ENCODE data around the gene RAB40B.

The RAB40B gene

GRCh38 chr17:82648742-82649331, 49.7 kb downstream of the RAB40B start:
- DNase-seq: no peak

- peak; percentile 96 for DNase-seq
Measured at GRCh38 chr17:82648165-82648668, 50.3 kb downstream of the RAB40B start, which contains the start of gene WDR45B. TSS of gene WDR45B (minus strand) at chr17:82648444. CDS start at chr17:82648340, 104 bp downstream.

- DNase-seq: no peak
Measured at GRCh38 chr17:82647593-82648164, 50.8 kb downstream of the RAB40B start.

DNA sequence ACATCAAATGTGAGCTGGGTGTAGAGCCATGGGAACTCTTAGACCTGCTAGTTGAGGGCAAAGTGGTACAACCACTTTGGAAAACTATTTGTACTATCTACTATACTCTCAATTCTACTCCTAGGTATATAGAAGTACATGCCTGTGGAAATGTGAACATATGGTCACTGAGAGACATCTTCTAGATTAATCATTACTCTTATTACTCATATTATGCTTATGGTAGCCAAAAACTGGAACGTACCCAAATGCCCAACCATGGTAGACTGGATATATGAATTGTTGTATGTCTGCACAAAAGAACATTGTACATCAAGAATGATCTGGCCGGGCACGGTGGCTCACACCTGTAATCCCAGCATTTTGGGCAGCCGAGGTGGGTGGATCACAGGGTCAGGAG, 53.0 kb downstream of the RAB40B start:
- no peak for DNase-seq

- no peak for DNase-seq
Measured at GRCh38 chr17:82644148-82644547, 54.4 kb downstream of the RAB40B start.

- no peak for DNase-seq
Measured at GRCh38 chr17:82642022-82642421, 56.5 kb downstream of the RAB40B start.

GRCh38 chr17:82640036-82640435, 58.5 kb downstream of the RAB40B start:
- no peak for DNase-seq

DNA sequence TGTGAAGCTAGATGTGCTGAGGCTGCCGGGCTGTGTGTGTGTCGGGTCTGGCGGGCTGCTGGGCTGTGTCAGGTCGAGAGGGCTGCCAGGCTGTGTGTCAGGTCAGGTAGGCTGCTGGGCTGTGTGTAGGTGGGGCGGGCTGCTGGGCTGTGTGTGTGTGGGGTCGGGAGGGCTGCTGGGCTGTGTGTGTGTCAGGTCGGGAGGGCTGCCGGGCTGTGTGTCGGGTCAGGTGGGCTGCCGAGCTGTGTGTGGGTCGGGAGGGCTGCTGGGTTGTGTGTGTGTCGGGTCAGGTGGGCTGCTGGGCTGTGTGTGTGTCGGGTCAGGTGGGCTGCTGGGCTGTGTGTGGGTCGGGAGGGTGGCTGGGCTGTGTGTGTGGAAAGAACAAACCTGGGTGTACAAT, 58.9 kb downstream of the RAB40B start:
- DNase-seq: no peak

DNA sequence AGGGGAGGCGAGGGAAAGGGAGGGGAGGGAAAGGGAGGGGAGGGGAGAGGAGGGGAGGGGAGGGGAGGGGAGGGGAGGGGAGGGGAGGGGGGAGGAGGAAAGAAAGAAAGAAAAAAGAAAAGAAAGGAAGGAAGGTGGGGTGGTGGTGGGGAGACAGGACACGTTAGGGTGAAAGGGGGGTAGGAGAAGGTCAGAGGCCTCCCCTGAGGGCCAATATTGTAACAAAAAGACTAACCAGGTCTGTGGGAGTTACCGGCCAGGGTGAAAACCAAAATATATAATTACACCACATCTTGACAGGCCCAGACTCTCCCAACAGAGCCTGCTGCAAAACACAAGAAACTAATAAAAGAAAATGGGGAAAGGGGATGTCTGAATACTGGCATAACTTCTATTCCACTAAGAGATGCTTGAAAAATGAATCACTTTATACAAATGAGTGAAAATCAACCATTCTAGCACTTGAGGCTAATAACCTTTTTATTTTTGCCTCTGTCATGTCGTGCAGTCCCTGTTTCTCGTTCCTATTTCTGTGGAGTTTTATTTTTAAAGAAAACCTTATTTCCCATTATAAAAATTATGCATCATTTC, 60.2 kb downstream of the RAB40B start:
- no peak for DNase-seq

- no peak for DNase-seq
Measured at GRCh38 chr17:82636626-82637598, 61.6 kb downstream of the RAB40B start.

- no peak for DNase-seq
Measured at GRCh38 chr17:82633343-82633742, 65.2 kb downstream of the RAB40B start.

DNA sequence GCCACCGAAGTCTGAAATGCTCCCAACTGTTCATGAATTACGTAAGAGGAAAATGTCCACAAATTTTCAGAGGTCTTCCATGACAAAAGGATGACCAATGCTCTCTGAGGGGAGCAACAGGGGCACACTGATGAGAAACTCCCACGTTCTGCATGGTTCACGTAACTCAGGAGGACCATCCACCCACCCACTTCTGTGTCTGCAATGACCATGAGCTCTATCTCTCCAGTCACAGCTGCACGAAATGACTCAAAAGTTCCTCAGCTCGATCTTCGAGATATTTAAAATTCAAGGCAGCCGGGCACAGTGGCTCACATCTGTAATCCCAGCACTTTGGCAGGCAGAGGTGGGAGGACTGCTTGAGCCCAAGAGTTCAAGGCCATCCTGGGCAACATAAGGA, 66.0 kb downstream of the RAB40B start:
- no peak for DNase-seq

DNA sequence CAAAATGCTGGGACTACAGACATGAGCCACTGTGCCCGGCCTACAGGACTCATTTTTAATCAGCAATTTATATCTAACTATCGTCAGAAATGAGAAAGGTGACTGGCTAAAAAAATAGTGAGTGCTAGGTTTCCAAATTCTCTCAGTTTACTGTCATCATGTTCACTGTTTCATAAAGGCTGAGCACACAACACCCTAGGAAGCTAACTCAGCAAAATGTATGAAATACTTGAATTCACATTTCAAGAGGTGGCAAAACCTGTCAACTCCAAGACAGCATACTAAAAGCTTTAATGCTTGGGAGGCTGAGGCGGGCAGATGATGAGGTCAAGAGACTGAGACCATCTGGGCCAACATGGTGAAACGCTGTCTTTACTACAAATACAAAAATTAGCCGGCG, 67.0 kb downstream of the RAB40B start:
- no peak for DNase-seq

DNA sequence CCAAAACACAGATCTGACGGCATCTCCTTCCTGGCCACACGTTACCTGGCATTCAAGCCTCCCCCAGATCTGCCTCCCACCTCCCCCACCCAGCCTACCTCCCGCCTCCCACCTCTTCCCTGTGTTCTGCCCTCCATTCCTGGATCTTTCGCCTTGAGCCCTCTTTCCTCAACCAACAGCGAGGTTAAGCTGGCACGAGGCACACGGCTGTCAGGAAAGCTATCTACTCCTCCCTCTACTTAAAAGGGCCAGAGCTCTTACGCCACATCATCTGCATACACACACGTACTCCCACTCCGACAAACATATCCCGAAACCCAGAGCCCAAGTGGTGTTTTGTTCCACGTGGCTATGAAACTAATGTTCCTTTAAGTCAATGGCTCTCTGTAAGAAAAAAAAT, 68.3 kb downstream of the RAB40B start:
- DNase-seq: no peak

DNA sequence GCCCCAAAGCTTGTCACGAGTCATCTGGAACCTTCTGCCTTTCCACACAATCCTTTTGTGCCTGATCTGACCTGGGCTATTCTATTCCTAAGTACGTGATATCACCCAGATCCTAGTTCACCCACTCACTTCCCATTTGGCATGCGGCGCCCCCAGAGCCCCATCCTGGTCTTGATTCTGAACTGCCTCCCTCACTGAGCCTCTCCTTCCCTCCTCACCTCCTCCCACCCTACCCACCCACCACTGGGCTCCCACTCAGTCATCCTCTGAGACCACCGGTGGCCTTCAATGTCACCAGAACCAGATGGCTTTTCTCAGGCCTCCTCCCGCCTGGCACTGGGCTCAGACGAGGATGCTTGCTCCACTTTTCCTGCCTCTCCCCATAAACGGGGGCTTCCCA, 68.8 kb downstream of the RAB40B start:
- DNase-seq: no peak

- DNase-seq: no peak
Measured at GRCh38 chr17:82627405-82627804, 71.1 kb downstream of the RAB40B start.

DNA sequence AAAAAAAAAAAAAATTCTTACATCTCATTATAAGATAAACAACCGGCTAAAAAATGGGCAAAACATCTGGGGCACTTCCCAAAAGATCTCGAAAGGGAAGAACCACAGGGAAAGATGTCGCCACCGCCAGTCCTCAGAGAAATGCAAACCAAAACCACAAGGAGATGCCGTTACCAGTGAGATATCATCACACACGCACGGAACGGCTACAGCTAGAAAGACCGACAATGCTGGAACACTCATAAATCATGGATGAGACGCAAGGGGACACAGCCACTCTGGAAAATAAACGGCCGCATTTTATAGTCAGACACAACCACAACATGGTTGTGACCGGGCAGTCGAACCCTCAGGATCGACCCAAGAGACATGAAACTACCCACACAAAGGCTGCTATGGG, 74.8 kb downstream of the RAB40B start:
- no peak for DNase-seq

DNA sequence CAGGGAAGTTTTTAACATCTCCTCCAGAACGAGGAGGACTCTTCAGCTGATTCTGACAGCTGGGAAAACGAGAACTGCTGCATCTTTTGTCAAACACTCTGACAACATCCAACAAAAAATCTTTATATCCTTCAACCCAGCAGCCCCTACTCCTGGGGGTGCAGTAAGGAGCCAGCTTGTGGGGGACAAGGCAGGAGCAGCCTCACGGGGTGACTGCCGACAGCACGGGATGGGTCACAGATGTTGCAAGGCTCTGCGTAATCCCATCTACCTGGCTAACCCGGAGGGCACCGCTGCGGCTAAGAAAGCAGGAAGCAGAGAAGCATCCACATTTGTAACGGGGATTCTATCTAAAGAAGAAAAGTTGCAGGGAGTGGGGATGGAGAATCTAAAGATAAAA, 78.9 kb downstream of the RAB40B start:
- no peak for DNase-seq

DNA sequence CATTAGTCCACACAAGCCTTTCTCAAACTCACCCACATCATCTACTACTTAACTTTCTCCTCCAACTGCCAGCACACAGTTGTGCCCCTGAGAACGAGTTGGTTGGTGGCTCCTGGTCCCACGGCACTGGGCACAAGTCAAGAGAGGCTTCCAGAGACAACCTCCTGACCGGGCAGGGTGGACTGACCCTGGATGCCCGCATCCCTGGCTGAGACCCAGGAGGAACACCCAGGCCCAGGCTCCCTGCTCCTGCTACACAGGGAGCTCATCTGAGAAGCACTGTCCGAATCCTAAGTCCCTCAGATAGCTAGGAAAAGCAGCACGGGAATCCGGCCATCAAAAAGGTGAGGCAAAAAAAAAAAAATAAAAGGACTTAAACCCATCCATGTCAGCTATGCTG, 79.3 kb downstream of the RAB40B start:
- DNase-seq: no peak

DNA sequence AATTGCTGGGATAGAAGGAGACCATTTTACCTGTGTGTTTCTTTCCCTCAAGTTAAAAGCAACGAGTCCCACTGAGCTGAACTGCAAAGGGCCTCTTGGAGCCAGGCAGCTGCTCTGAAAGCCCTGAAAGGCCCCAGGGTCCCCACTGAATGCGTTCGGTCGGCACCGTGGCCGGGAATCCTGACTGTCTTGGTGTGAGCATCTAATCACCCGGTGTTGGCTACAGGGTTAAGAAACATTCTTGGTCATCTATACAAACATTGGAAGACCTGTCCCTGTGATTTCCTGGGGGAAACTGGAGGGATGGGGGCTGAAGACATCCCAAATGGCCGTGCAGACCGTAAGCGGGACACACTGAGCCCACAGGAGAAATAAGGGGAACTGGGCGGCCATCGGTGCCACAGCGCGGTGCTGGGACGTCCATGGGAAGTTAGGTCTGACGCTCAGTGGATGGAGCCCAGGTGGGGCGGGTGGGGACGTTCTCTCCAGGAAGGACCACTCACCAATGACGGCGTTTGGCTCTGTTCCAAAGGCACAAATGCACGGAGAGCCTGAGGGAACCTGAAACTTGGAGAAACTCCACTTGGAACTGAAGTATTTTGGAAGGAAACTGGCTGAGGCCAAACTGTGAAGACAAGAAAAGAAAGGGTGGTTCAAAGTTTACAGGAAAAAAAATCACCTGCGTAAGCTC, 82.3 kb downstream of the RAB40B start:
- no peak for DNase-seq

DNA sequence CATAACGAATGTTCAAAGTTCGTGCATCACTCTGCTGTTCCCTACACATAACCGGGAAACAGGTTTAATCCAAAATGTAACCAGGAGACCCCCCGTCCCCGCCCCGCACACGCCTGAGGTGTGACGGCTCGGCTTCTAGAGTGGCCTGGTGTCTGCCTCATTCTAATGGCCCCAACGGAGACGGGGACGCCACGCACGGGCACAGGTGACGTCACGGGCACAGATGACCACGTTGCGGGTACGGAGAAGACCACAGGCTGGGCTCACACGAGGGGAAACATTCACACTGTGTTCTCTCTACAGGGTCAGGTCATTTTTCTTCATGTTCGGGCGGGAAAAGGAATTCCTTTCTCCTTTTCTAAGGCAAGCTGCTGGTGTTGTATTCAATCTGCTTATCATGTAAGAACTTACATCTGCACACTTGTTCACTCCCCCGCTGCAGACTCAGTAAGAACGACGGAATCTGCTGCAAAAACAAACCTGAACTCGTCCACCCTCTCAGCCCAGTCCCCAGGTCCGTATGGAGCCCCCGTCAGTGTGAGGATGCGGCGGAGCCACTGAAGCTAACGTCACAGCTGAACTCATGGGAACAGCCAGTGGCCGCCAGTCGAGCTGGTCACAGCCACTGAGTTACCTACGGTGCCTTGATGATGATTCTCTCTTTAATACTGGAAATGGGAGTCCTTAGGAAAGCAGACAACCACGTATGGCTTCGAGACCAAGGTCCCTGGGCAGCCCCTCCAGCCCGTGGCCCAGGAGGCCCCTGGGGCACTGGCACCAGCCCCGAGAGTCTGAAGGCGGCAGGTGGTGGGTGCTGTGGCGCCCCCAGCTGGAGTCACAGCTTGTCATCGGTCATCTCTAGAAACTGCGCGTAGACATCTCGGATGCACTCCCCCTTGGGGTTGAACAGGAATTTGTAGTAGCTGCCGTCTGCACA, 83.1 kb downstream of the RAB40B start:
- DNase-seq: no peak
